AG10803 (cell line): ENCODE results near the gene XAGE2.
A peak's percentile ranks its signal among the peaks of the same experiment; 100 is the strongest.

ENCODE experiments used
- DNase-seq: peaks from one replicate; pipeline ENCODE4 v3.0.0; 2010; ENCODE audit warnings: low read depth
- H3K4me3 ChIP-seq: 2 replicates; pipeline ENCODE4 v1.5.1; 2011; ENCODE audit warnings: mild to moderate bottlenecking, low read length, control low read depth
- TF ChIP-seq, protein P1 (sequence below): conservative IDR thresholded peaks from 2 replicates; pipeline ENCODE4 v1.5.1; 2011; ENCODE audit warnings: mild to moderate bottlenecking, low read length, control low read depth, inconsistent platforms

XAGE2 gene

DNA sequence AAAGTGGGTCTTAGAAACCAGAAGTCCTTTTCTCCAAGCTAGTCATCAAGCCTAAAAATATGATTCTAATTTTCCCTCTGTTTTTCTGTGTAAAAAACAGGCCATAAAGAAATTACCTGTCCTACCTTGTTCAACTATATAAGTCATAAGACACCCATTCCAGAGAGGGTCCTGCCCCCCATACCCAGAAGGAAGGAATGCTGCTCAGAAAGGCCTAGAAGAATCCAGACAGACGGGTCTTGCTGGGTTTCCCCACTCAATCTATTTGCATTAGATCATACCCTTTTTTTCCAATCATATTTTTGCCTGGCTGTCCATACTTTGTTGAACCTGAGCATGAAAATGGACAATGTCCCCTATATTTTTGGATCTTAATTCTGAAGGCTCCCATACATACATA, 16.3 kb upstream of the XAGE2 start:
- DNase-seq = no peak
- H3K4me3 ChIP-seq = no peak overlapping the region
- TF ChIP-seq, protein P1, sequence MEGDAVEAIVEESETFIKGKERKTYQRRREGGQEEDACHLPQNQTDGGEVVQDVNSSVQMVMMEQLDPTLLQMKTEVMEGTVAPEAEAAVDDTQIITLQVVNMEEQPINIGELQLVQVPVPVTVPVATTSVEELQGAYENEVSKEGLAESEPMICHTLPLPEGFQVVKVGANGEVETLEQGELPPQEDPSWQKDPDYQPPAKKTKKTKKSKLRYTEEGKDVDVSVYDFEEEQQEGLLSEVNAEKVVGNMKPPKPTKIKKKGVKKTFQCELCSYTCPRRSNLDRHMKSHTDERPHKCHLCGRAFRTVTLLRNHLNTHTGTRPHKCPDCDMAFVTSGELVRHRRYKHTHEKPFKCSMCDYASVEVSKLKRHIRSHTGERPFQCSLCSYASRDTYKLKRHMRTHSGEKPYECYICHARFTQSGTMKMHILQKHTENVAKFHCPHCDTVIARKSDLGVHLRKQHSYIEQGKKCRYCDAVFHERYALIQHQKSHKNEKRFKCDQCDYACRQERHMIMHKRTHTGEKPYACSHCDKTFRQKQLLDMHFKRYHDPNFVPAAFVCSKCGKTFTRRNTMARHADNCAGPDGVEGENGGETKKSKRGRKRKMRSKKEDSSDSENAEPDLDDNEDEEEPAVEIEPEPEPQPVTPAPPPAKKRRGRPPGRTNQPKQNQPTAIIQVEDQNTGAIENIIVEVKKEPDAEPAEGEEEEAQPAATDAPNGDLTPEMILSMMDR = no peak

DNA sequence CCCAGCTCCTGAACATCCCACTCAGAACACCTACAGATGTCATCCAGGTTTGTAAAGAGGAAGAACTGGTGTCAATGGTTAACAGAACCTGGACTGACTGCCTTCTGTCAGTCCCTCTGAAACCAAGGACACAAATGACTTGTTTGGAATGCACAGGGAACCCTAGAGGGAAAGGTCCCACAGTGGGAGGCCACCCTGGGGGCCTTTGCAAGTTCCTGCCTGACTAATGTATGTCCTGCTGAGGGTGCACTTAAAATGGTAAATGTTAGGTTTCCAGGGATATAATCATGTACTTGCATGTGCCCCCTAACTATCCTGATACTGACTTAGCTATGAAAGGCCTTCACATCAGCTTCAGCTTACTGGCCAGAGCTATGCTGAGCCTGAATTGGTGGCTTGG, 15.0 kb upstream of the XAGE2 start:
- DNase-seq = no peak
- TF ChIP-seq, protein P1 = no peak
- no peak overlapping the region for H3K4me3 ChIP-seq

DNA sequence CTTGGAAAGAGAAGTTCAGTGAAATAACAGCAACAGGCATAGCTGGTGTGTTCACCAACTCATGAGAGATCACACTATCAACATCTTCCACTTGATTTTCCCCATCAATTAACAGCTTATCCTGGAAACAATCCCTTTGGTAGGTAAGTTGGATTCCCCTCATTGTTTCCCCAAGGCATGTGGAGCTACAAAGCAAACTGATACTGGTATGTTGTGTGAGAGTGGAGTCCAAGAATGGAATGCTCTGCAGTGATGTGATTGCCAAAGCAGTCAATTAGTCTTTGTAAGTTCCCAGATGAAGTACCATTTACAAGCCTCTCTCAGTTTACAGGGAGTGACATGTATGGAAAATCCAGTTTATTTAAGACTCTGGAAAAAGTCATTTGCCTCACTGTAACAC, 13.7 kb upstream of the XAGE2 start:
- DNase-seq = no peak
- TF ChIP-seq, protein P1 = no peak
- H3K4me3 ChIP-seq = no peak overlapping the region

DNA sequence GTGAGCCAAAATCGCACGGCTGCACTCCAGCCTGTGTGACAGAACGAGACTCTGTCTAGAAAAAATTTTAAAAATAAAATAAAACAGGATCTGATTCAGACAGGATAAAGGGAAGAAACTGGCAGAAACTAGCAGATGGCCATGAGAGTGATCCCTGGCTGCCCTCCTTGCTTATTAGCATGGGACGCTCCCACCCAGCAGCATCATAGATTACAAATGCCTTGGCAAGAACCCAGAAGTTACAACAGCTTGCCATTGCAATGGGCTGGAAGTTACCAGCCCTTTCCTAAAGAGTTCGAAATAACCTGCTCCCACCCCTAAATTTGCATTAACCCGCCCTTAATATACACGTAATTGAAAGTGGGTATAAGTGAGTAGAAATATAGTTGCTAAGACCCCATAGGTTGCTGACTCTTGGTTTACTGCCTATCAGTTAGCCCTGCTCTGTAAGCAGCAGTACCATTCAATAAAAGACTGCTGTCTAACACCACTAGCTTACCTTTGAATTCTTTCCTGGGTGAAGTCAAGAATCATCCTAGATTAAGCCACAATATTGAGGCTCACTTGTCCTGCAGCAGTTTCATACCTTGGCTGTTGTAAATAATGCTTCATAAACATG, 9.1 kb upstream of the XAGE2 start:
- peak; percentile 10 for DNase-seq
- H3K4me3 ChIP-seq = no peak overlapping the region
- TF ChIP-seq, protein P1 = no peak

DNA sequence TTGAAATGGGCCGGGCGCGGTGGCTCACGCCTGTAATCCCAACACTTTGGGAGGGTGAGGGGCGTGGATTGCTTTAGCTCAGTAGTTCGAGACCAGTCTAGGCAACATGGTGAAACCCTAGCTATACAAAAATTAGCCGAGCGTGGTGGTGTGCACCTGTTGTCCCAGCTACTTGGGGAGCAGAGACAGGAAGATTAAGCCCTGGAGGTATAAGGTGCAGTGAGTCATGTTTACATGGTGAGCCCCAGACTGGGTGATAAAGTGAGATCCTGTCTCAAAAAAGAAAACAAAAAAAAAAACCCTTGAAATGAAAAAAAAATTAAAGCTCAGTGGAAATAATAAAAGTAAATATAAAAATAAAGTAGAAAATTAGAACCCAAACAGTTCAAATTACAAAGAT, 6.9 kb upstream of the XAGE2 start:
- no peak for DNase-seq
- no peak overlapping the region for H3K4me3 ChIP-seq

DNA sequence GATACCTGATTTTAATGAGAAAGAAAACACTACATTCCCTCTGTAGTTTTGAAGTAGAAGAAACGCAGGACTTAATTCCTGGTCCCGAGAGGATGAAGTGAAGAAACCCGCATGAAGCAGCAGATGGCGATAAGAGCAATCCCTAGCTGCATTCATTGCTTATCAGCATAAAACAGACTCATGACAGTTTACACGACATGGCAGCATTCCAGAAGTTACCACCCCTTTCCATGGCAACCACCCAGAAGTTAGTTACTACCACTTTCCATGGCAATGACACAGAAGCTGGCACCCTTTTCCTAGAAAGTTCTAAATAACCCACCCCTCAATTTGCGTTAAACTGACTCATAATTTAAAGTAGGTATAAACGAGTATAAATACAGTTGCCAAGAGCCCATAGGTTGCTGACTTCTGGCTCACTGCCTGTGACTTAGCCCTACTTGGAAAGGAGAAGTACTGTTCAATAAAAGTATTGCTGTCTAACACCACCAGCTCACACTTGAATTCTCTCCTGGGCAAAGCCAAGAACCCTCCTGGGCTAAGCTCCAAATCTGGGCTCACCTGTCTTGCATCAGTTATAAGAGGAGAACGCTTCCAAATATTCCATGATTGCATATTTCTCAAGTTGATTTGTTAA, 5.5 kb upstream of the XAGE2 start:
- TF ChIP-seq, protein P1 = peak; percentile 22
- DNase-seq = no peak
- H3K4me3 ChIP-seq = no peak overlapping the region

More for the DNA sequence above, 6.9 kb upstream of the XAGE2 start:
- TF ChIP-seq, protein P1 = no peak

DNA sequence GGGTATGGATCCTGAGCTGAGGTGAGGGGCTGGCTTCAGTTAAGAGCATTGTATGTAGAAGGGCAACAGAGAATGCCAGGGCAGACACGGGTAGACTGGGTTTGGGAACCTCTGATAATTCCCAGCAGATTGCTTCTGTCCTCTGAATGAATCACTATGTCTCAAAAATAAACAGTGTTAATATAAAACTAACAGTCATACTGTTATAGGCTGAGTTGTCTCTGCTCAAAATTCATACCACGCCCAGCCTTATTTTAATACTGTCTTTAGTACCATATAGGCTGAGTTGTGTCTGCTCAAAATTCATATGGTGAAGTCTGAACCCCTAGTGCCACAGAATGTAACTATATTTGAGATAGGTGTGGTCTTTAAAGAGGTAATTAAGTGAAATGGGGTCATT, 10.0 kb downstream of the XAGE2 start:
- no peak overlapping the region for H3K4me3 ChIP-seq
- TF ChIP-seq, protein P1 = no peak
- no peak for DNase-seq
